Natural killer cell (primary cell): ENCODE data around the gene EN2. TPM values are rescaled to one million over a fixed set of nuclear protein-coding genes. Genes with fewer than 3 reads are reported as not detected.

Experiments used
- ATAC-seq, 3 donors: fragments of 150-1000 bp in 2 of 3; fragments of 200-7000 bp in 1 of 3; cut with Tn5 transposase; 1 replicate in 1 of 3; 2 replicates in 2 of 3; pipeline ENCODE4 v1.10.0; 2021; ENCODE audit warnings: mild to moderate bottlenecking in 2 of 3, moderate library complexity in 2 of 3
- DNase-seq, 2 donors: peaks; one replicate each; pipeline versions ENCODE4 v3.0.0 to v3.0.0-alpha.2; 2013 to 2021; ENCODE audit warnings: mixed read lengths in 1 of 2
- H3K27ac ChIP-seq: one replicate; pipeline ENCODE4 v1.5.1; 2013; ENCODE audit warnings: mild to moderate bottlenecking, low read length
- H3K27me3 ChIP-seq: one replicate; pipeline ENCODE4 v1.6.1; 2013; ENCODE audit warnings: low read length; ENCODE audit not compliant: control insufficient read depth, insufficient read depth
- H3K36me3 ChIP-seq: one replicate; pipeline ENCODE4 v1.6.1; 2013; ENCODE audit warnings: low read length; ENCODE audit not compliant: control insufficient read depth, insufficient read depth
- H3K4me1 ChIP-seq: one replicate; pipeline ENCODE4 v1.6.1; 2013; ENCODE audit warnings: low read length; ENCODE audit not compliant: control insufficient read depth, insufficient read depth
- H3K4me3 ChIP-seq: one replicate; pipeline ENCODE4 v1.5.1; 2013; ENCODE audit warnings: low read length
- H3K9me3 ChIP-seq: one replicate; pipeline ENCODE4 v1.6.1; 2013; ENCODE audit warnings: low read length; ENCODE audit not compliant: control insufficient read depth, insufficient read depth
- H3K27ac Mint-ChIP-seq, 2 donors: one replicate each; pipeline ENCODE4 v1.8.0; 2022; ENCODE audit warnings: mild to moderate bottlenecking in 2 of 2, mixed read lengths in 2 of 2, moderate library complexity in 1 of 2
- H3K27me3 Mint-ChIP-seq, 2 donors: one replicate each; pipeline ENCODE4 v1.8.0; 2022; ENCODE audit warnings: low read depth in 2 of 2, mixed read lengths in 2 of 2
- H3K36me3 Mint-ChIP-seq: one replicate; pipeline ENCODE4 v1.8.0; 2022; ENCODE audit warnings: mixed read lengths
- H3K4me1 Mint-ChIP-seq, 2 donors: one replicate each; pipeline ENCODE4 v1.8.0; 2022; ENCODE audit warnings: mixed read lengths in 2 of 2
- H3K4me3 Mint-ChIP-seq: one replicate; pipeline ENCODE4 v1.8.0; 2022; ENCODE audit warnings: mild to moderate bottlenecking, moderate library complexity, mixed read lengths
- H3K9me3 Mint-ChIP-seq, 2 donors: one replicate each; pipeline ENCODE4 v1.8.0; 2022; ENCODE audit warnings: mixed read lengths in 2 of 2
- WGBS: methylation state at CpG from one replicate; pipeline ENCODE4 v1.1.7; 2013; ENCODE audit warnings: missing lambda C conversion rate; ENCODE audit not compliant: insufficient coverage; 5-methylcytosine and 5-hydroxymethylcytosine counted together
- intact Hi-C: fragments of 100-400 bp; cut with micrococcal nuclease; formaldehyde crosslinking; loops from one replicate; pipeline ENCODE4 v1.14.2; 2022
- total RNA-seq, 4 donors: library from RNA; stranded (reverse); fragments of 120-200 nt in 1 of 4; gene quantifications; one replicate each; pipeline versions ENCODE4 v1.2.3 to v1.2.4, GENCODE V29; 2013 to 2022
- TF ChIP-seq, protein P1 (sequence below): fragments of 200-600 bp; IDR thresholded peaks from one replicate; pipeline ENCODE4 v1.8.0; 2022; ENCODE audit warnings: antibody characterized with exemption

EN2 gene
- total RNA-seq, 3 donors from 2014 or later (not counting 1 experiment from before 2014, with no cell fraction given): not detected

DNA sequence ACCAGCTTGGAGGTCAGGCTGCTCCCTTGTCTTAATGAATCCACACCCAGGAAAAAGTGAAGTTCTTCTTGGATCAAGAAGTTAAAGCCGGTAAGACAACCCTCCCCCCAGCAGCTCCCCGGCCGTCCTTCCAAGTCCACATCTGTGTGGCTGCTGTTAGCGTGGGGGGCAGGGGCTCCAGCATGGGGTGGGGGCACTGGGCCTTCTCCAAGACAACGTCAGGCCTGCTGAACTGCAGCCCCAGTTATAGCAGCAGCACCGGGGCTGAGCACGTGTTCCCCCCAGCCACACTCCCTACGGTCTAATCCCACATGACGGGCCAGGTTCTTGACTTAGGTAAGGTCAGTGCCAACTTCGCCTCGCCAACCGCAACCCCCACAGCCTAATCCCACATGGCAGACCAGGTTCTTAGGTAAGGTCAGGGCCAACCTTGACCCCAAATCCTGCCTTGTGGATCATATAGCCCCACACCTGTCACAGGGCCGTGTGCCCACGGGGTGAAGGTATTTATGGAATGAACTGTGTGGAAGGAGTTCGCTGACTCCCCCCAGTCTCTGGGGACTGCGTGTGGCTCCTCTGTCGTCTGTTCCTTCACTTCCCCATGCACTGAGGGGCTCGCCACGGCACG lies 30.4 kb upstream of the EN2 start:
- Mint-ChIP-seq H3K36me3 (no peaks in the 10 kb centered on the region), H3K9me3 (no peaks in the 10 kb centered on the region), H3K27me3 (peaks cover 22 to 43% of the 10 kb centered on the region in 2 donors), H3K4me3 (no peak overlapping the region), H3K4me1 (no peaks in the 10 kb centered on the region), H3K27ac (no peak overlapping the region)
- DNase-seq (no peak), ATAC-seq (no peak)
- Histone ChIP-seq H3K9me3 (no peaks in the 10 kb centered on the region), H3K36me3 (no peaks in the 10 kb centered on the region), H3K4me3 (no peak overlapping the region), H3K27me3 (no peaks in the 10 kb centered on the region), H3K27ac (no peak overlapping the region), H3K4me1 (no peaks in the 10 kb centered on the region)
- 67% methylated on average over 19 of the region's 20 CpGs for WGBS
- intact Hi-C loops: no loop called here
- TF ChIP-seq, protein P1, sequence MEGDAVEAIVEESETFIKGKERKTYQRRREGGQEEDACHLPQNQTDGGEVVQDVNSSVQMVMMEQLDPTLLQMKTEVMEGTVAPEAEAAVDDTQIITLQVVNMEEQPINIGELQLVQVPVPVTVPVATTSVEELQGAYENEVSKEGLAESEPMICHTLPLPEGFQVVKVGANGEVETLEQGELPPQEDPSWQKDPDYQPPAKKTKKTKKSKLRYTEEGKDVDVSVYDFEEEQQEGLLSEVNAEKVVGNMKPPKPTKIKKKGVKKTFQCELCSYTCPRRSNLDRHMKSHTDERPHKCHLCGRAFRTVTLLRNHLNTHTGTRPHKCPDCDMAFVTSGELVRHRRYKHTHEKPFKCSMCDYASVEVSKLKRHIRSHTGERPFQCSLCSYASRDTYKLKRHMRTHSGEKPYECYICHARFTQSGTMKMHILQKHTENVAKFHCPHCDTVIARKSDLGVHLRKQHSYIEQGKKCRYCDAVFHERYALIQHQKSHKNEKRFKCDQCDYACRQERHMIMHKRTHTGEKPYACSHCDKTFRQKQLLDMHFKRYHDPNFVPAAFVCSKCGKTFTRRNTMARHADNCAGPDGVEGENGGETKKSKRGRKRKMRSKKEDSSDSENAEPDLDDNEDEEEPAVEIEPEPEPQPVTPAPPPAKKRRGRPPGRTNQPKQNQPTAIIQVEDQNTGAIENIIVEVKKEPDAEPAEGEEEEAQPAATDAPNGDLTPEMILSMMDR: no peak

DNA sequence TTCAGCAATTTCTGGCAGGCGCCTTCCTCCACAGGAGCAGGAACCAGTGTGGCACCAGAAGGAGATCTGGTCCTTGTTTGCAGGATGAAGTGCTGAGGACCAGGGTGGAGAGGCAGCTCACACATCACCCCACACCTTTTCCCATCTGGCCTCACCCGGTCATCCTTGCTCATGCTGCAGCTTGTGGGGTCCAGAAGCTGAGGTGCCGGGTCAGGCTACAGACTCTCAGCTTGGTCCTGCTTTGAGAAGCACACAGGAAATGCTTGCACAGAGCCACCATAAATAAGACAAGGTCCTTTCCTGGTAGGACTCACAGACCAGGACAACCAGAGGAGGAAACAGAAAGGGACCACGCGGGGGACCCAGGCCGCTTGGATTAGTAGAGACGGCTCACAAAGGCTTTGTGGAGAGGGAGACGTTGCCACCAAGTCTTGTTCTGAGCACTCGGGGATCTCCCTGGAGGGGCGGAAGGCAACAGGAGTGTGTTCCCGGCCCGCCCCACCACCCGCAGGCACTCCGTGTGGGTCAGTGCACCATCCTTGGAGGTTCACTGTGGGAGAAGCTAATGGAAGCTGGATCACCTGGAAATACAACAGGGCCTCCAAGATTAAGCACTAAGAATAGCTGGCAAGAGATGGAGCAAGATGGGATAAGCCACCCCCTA lies 29.6 kb upstream of the EN2 start:
- H3K4me3 ChIP-seq: no peak overlapping the region
- H3K27me3 Mint-ChIP-seq: peaks cover 24 to 43% of the 10 kb centered on the region in 2 donors
- intact Hi-C loops: no loop called here
- no peak overlapping the region for H3K27ac ChIP-seq
- TF ChIP-seq, protein P1: no peak
- H3K9me3 ChIP-seq: no peaks in the 10 kb centered on the region
- DNase-seq (no peak), ATAC-seq (no peak)
- H3K4me1 ChIP-seq: no peaks in the 10 kb centered on the region
- no peaks in the 10 kb centered on the region for H3K27me3 ChIP-seq
- H3K4me1 Mint-ChIP-seq: no peaks in the 10 kb centered on the region
- H3K9me3 Mint-ChIP-seq: no peaks in the 10 kb centered on the region
- H3K36me3 ChIP-seq: no peaks in the 10 kb centered on the region
- 84% methylated on average over 14 of the region's 14 CpGs for WGBS
- H3K36me3 Mint-ChIP-seq: no peaks in the 10 kb centered on the region
- H3K27ac Mint-ChIP-seq: no peak overlapping the region
- no peak overlapping the region for H3K4me3 Mint-ChIP-seq

DNA sequence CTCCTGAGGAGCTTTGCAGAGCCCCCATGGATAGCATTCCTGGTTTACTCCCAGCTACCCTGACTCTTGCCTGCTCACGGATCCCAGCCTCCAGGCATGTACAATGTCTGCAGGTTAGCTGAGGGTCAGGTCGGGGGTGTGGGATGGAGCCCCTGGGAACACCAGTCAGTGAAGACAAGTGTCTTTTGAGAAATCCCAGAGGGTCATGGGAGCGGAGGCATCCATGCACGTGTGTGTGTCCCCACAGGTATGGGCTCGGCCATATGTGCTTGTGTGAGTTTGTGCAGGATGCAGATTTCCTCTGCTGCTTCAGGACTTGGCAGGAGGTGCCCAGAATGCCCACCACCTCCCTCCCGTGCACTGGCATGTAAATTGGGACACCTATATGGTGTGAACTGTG lies 28.3 kb upstream of the EN2 start:
- TF ChIP-seq, protein P1: no peak
- H3K4me3 ChIP-seq: no peak overlapping the region
- H3K27ac Mint-ChIP-seq: no peak overlapping the region
- no peaks in the 10 kb centered on the region for H3K4me1 Mint-ChIP-seq
- intact Hi-C loops: no loop called here
- H3K36me3 Mint-ChIP-seq: no peaks in the 10 kb centered on the region
- WGBS: 78% methylated on average over 6 of the region's 6 CpGs
- no peaks in the 10 kb centered on the region for H3K4me1 ChIP-seq
- H3K27me3 ChIP-seq: no peaks in the 10 kb centered on the region
- DNase-seq: no peak
- no peak overlapping the region for H3K27ac ChIP-seq
- ATAC-seq: no peak
- H3K4me3 Mint-ChIP-seq: no peak overlapping the region
- H3K27me3 Mint-ChIP-seq: peaks cover 29 to 51% of the 10 kb centered on the region in 2 donors
- no peaks in the 10 kb centered on the region for H3K9me3 ChIP-seq
- H3K9me3 Mint-ChIP-seq: no peaks in the 10 kb centered on the region
- no peaks in the 10 kb centered on the region for H3K36me3 ChIP-seq
